HG02981 (cell line): ENCODE data around the gene GLIS1.
"Not testable (repeated sequence)": the region's sequence is repeated elsewhere in the genome, so short reads cannot be mapped to it uniquely, and the experiment has no call there.

ENCODE experiments used
- ATAC-seq: cut with Tn5 transposase; IDR thresholded peaks from one replicate; pipeline ENCODE4 v1.9.1; 2021; ENCODE audit warnings: mild to moderate bottlenecking, moderate library complexity; ENCODE audit not compliant: unreplicated experiment

The GLIS1 gene

DNA sequence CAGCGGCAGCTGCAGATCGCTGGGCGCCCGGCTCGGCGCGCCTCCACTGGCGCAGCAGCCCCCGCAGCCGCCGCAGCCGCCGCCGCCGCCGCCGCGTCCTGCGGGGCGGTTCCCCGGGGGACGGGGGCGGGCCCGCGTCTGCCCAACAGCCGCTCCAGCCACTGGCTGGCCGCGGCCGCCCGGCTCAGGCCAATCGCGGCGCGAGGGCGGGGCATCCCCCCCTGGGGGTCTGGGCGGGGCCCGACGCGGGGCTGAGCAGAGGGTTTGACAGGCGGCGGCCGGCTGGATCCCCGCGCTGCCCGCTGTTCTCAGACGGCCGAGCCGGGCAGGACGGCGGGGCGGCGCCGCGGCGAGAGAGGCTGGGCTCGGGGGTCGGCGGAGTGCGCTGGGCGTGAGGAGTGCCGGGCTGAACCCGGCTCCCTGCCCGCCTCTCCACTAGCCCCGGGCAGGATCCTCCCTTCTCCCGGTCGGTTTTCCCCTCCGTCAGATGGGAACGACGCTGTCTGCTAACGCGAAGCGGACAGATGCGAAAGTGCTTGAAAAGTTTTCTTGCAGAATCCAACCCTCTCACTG is at the start of gene GLIS1:
TSS of gene GLIS1 (minus strand) at position 56 of the 573 bp plus-strand sequence. CDS start 1,100 bp downstream, outside the sequence.
- ATAC-seq: peak; percentile 97

DNA sequence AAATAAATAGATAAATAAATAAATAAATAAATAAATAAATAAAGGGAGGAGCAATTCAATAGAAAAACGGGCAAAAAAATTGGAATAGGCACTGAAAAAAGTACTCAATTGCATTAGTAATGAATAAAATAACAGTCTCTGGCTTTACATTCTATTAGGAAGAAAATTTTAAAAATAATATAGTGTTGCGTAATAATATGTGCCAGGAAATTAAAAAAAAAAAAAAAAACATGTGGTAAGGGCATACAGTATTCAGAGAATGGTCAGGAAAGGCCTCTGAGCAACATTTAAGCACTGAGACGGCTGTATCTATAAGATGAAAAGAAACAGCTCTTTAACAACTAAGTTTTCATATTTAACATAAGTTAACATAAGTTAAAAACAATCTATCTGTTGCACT is 48.7 kb upstream of the GLIS1 start:
- no peak for ATAC-seq

DNA sequence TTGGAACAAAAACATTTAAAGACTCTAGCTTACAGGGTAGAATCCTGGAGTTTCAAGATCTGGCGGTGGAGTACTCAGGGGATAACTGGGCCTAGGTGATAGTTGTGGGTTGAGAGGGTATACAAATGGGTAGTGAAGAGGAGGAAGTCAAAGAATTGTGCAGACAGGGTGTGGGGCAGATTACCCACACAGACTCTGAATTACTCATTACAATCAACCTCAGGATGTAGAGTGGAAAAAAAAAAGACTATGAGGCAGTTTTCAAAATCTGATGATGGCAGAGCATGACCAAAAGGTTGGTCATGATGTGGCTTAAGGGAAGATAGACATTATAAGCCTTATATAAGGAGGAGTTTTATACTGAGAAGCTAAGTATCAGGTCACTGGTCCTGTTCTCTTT is 44.1 kb upstream of the GLIS1 start:
- no peak for ATAC-seq

DNA sequence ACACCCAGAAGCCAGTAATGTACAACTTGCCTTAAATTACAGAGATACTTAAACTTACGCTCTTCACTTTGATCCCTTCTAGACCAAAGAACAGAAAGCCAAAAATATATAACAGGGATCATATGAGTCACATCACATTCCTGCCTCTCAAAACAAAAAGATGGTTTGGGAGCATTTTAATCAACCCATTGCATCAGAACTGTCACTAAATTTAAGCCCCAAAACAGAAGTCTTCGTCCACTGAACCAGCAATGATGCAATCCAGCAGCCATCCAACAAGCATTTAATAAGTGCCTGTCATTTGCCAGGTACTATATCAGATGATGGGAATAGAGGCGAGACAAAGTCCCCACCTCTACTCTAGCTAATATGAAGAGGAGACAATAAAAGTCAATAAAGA is 42.7 kb upstream of the GLIS1 start:
- no peak for ATAC-seq

DNA sequence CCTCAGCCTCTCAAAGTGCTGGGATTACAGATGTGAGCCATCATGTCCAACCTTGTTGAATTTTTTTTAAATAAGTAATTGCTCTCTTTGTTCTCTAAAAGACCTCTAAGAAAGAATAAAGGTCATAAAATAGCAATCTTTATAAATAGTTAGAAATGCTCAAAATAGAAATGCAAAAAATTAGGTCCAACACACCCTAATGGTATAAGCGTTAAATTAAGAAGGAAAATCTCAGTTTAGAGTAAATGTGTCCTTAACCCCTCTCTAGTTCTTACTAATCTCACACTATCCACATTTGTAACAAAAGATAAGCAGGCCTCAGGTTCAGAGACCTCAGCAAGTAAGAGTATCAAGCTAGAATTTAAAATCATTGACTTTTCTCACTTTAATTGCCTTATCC is 38.3 kb upstream of the GLIS1 start:
- ATAC-seq: no peak

DNA sequence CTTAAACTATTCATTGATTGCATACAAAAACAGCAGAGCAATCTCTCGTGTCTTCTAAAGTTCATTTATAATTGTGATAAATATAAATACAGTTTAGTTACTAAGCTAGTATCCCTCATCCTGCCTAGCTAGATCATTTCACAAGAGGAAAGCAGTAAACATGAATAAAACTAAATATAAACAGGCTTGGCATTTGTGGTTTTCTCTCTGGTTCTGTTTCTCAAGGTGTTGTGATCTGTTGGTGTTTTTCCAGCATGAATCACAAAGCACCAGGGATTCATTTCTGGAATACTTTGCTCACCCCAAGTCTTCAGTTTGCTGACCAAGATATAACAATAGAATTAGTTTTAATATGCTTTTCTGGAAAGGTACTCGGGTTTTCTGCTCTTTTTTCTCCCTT is 32.7 kb upstream of the GLIS1 start:
- no peak for ATAC-seq

DNA sequence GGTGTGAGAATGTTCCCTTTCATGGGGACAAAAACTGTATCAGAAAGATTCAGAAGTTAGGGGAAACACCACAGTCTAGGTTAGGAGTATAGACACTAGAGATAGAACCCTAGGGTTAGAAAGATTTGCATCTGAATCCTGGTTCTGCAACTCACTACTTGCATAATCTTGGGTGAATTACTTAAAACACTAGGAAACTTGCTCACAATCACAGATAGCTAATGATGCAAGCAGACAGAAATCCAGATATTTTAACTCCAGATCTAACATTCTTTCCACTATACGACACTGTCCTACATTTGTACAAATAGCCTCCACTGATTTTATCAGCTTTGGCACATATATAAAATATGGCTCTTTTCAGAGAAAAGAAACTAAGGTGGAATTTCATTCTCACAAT is 30.8 kb upstream of the GLIS1 start:
- no peak for ATAC-seq

DNA sequence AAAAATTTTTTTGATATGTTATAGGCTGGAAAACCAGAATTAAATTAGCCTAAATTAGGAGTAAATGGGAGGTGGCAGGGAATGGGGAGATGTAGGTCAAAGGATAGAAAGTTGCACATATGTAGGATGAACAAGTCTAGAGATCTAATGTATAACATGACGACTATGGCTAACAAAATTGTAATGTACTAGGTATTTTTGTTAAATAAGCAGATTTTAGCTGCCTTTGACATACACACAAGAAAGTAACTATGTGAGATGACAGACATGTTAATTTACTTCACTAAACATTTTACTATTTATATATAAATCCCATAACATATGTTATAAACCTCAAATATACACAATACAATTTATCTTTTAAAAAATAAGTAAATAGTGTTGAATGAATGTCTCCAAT is 30.2 kb upstream of the GLIS1 start:
- ATAC-seq: no peak

DNA sequence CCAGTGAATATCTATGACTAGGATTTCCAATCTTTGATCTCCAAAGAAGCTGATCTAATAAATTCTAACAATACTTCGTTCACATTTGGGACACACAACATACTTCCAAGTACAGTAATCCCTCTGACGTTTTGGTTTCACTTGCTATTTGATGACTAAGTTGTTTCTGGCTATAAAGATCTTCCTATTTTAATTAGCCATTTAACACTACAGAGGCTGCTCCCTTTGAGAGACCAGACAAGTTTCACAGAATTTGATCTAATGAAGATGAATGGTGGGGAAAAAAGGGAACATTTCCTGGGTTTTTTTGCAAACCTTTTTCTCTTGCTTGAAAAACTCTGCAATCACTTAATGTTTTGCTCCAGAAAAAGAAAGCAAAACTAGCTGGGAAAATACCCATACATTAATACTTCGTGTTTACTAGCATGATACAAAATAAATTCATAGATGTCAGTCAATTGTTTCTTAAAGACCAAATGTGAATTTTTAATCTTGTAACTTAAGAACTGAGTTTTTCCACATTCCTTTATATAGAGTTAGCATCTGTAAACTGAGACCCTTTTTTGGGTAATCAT is 28.0 kb upstream of the GLIS1 start:
- ATAC-seq: no peak

DNA sequence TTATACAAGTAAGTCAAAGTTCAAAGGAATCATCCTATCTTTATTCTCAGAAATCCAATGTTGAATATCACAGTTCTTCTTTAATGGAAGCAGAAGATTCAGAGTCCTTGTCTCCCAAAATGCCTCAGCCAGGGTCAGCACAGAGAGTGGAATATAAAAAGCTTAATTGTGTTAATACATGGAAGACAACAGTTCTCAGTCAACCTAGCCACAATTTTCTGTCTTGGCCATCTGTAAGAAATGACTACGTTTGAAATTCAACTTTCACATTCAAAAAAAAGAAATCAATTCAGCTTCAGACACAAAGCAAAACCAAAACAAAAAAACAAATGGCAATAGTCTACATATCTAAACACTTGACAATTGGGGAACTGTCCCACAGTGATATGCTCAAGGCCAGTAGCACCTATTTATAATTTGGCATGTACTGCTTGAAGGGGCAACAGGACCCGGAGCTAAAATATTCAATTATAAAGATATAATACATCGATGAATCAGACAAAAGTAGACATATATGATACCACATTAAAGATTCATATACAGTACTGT is 27.3 kb upstream of the GLIS1 start:
- no peak for ATAC-seq

DNA sequence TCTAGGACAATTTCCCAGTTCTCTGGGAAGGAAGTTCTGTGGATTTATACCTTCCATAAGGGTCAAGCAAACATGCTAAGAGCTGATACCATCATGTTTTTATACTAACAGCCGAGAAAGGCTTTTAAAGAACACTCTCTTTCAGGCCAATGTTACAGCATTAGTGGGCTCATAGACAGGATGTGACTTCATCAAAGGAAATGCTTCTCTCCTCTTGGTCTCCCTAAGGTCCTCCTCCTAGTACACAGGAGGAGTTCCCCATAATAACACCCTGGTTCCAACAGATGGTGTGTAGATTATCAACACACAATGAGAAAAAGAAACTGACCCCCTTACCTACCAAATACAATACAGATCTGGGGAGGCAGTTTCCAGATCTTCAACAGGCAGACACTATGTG is 26.7 kb upstream of the GLIS1 start:
- no peak for ATAC-seq

DNA sequence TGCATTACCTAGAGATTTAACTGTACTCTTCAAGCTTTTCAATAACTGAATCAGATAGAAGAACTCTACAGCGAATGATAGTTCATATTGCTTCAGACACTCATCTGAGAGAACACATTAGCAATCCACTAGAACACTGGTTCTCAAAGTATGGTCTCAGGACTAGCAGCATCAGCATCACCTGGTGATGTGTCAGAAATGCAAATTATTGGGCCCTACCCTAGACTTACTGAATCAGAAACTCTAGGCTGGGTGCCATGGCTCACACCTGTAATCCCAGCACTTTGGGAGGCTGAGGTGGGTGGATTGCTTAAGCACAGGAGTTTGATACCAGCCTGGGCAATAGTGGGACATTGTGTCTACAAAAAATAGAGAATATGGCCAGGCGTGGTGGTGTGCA is 24.9 kb upstream of the GLIS1 start:
- no peak for ATAC-seq

DNA sequence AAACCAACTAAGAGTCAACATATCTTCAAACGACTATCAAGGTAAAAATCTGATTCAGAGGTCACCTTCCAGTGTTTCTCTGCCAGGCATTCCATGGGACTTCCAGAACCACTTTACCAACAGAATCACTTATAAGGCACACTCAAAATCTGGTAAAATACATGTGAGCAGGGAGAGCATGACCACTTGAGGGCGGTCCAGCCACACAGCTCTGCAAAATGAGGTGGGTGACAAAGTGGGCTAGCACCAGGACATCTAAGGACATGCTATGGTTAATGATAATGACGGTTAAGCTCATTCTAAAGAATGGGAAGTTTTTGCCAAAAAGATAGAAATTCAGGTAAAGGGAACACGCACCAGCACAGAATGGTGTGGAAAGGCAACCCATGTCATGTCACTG is 24.5 kb upstream of the GLIS1 start:
- no peak for ATAC-seq

DNA sequence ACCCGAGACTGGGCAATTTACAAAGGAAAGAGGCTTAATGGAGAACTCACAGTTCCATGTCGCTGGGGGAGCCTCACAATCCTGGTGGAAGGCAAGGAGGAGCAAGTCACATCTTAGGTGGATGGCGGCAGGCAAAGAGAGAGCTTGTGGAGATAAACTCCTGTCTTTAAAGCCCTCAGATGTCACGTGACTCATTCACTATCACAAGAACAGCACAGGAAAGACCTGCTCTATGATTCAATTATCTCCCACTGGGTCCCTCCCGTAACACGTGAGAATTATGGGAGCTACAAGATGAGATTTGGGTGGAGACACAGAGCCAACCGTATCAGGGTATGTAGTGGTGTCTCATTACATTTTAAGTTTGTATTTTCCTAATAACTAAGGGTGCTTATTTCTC is 21.5 kb upstream of the GLIS1 start:
- not testable (repeated sequence) for ATAC-seq

DNA sequence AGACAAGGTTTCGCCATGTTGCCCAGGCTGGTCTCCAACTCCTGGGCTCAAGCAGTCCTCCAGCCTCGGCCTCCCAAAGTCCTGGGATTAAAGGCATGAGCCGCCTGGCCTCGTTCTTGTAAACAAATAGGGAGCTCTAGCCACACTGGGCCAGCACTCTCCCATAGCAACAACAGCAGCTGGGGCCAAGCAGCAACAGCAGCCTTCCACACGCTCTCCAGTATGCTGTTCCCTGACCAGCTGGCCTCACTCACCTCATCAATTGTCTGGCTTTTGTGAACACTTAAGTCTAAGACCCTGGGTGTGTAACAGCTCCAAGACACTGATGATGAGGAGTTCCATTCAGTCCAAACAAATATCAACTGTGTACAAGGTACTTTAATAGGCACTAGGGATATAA is 16.9 kb upstream of the GLIS1 start:
- ATAC-seq: no peak

DNA sequence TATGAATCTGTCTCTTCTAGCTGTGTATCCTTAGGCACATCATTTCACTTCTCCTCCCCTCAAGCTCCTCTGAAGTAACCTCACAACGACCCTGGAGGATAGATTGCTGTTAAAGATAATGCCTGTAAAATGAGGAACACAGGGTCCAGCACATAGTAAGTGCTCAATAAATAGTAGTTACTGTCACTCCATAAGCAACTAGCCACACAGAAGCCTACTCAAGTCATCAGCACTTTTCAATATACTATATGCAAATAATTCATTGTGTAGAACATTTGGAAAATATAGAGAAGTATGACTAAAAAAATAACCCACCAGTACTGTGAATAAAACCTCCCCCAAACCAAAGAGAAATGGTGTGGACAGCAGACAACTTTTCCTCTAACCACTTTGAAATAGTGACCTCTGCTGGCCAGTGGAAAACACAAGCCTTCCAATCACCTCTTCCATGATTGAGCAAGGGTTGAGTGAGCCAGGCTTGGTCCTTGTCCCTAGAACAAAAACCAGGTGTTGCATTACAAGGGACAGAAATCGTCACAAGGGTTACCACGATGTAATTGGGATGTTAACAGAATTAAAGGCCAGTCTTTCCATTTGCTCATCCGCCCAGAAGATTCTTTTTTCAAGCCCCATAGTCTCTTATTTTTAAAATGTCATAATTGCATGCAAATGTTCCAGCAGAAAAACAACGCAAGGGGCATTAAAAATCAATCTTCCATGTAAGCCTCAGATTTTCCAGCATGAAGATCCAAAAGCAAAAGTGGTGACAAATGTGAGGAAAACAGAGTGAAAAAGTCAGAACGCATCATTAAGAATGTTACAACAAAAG is 15.7 kb upstream of the GLIS1 start:
- ATAC-seq: no peak

DNA sequence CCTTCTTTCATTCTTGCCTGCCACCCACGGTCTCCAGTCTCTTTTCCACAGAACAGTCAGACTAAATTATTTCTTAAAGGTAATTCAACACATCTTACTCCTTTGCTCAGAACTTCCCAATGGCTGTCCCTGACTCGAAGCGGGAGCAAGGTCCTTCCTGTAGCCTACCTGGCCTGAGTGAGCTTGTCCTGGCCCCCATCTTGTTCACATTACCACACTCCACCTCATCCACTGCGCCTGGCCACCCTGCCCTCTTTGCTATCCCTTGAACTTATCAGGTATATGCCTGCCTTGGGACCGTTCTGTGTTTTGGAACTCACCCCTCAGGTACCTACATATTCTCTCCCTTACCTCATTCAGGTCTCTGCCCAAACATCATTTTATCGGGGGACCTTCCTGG is 13.3 kb upstream of the GLIS1 start:
- no peak for ATAC-seq

DNA sequence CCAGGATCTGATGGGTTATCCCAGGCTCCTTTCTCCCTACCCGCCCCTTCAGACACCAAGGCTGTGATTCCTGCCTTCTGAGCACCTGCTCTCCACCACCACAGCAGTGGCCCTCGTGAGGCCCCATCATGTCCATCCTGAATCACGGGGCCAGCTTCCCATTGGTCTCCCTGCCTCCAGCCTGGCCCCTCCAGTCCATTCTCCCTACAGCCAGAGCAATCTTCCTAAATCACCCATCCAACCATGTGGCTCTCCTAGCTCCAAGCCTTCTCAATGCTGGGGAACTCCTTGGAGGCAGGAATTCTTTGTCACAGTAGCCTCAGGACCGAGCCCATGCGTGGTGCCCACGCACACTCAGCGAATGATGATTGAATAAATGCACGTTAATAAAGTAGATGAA is 8.9 kb upstream of the GLIS1 start:
- no peak for ATAC-seq

DNA sequence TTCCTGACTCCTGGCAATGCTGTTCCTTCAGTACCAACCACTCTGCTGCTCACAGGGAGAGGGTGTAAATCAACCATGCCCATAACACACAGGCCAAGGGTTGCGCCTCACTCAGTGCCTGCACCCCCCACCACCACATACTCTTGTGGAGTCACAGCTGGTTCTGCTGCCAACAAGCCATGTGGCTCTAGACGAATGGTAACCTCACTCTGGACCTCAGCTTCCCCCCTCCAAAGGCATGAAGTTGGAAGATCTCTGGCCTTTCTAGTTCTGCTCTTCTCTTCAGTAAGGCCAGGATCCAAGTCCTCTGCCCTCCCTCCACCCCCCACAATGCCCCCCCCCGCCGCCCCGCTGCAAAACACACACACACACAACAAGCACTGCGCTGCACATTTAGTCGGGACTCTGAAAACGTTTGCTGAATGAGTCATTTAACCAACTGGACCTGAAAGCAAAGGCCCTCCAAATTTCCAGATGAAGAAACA is 1.7 kb upstream of the GLIS1 start:
- no peak for ATAC-seq

DNA sequence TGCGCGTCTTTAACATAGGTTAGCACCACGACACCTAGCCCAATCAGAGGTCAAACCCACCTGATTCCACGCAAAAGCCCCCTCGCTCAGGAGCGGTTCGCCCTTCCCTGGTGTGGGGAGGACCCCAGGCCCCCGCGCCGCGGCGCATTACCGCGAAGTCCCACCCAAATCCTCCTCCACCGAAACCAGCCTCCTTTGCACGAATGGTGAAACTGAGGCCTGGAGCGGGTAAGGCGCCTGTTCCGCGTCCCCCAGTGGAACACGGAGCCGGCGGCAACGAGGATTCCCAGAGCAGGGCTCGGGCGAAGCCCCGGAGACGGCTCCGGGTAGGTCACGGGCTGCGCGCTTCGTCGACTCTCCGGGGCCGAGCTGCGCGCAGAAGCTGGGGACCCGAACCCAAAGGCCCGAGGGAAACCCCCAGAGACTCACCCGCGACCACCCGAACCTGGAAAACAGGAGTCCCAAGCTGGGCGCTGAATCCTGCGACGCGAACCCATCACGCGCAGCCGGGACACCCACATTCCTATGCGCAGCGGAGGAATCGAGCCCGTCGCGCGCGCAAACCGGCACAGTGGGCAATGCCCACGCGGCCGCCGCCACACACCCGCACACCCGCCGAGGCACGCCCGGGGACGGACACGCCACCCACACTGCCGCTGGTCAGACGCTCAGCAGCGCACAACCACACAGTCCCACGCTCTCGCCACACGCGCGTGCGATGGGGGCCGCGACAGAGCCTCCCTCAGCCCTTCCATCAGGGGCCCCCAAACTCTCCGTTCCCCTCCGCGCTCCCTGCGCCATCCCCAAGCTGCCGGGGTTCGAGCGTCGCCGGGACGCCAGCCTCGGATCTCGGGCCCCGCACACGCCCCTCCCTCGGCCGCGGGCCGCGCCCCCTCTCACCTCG is 507 bp downstream of the GLIS1 start:
- ATAC-seq: peak; percentile 26

DNA sequence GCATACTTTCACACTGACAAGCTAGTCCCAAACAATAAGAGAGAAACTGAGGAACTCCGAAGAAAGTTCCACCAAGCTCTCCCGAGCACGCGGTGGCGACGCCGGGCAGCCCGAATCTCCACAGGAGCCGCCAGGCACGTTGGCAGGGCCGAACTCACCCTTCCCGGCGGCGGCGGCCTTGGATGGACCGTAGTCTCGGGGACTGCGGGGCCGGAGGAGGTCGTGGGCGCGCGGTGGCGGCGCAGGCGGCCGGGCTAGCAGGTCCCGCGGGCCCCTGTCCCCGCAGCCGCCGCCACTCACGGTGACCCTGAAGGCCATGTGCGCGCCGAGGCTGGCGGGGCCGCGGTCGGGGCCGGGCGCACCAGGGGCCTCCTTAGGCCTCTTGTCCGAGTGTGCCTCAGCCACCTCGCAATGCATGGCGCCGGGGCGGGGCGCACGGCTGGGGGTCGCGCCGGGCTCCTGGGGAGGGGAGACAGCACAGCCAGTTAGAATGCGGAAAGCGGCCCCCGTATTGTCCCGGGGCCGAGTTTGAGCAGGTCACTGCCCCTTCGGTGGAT is 1.2 kb downstream of the GLIS1 start:
- ATAC-seq: no peak
